Lower leg skin (tissue), 3 donors: Measurements from ENCODE around the gene CDH13.

Source experiments
- POLR2A ChIP-seq, 2 donors: fragments of 450-650 bp; IDR thresholded peaks; one replicate each; pipeline ENCODE4 v1.6.1; 2016 to 2017; ENCODE audit warnings: antibody characterized with exemption in 2 of 2, mild to moderate bottlenecking in 1 of 2, moderate library complexity in 1 of 2
- TF ChIP-seq, protein P1 (sequence below), 3 donors: fragments of 450-650 bp; IDR thresholded peaks; one replicate each; pipeline ENCODE4 v1.5.1; 2016; ENCODE audit warnings: antibody characterized with exemption in 3 of 3, mild to moderate bottlenecking in 3 of 3, moderate library complexity in 2 of 3

DNA sequence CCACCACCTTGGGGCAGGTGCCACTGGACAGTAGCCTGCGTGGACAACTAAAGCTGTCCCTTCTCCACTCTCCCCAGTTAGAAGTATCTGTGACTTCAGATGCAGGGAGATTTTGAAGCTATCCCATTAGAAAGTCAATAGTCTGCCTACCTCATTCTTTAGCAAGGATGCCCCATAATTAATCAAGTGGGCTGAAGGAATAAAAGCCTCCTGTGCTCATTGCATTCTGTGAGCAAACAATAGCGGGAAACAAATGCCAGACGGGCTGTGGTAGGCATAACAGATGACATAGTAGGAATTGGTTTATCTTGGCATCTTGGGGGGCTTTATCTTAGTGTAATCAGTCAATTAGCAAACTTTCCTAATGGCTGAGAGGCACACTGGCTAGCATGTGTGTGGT lies 1084.3 kb downstream of the CDH13 start:
- TF ChIP-seq, protein P1, sequence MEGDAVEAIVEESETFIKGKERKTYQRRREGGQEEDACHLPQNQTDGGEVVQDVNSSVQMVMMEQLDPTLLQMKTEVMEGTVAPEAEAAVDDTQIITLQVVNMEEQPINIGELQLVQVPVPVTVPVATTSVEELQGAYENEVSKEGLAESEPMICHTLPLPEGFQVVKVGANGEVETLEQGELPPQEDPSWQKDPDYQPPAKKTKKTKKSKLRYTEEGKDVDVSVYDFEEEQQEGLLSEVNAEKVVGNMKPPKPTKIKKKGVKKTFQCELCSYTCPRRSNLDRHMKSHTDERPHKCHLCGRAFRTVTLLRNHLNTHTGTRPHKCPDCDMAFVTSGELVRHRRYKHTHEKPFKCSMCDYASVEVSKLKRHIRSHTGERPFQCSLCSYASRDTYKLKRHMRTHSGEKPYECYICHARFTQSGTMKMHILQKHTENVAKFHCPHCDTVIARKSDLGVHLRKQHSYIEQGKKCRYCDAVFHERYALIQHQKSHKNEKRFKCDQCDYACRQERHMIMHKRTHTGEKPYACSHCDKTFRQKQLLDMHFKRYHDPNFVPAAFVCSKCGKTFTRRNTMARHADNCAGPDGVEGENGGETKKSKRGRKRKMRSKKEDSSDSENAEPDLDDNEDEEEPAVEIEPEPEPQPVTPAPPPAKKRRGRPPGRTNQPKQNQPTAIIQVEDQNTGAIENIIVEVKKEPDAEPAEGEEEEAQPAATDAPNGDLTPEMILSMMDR (IDR thresholded peaks at IDR 0.05), result no peak
- TF ChIP-seq POLR2A (IDR thresholded peaks at IDR 0.05), result no peak
